ENCODE results near the gene SKA3.

Gene SKA3

GRCh38 chr13:21212138-21212775 is 35.9 kb upstream of the SKA3 start:
- POLR2A ChIA-PET = no interaction called here
- TF ChIP-seq ZNF555 (tag by site-specific recombination; conservative IDR thresholded peaks at IDR 0.05) (0 out of 2 replicates have a peak, but pooled peaks have one; percentile 10), TRIM28 (IDR thresholded peaks at IDR 0.05; ENCODE audit: borderline replicate concordance, low read length) (no peak), ZNF362 (tag by site-specific recombination; IDR thresholded peaks at IDR 0.05) (no peak), SETDB1 (IDR thresholded peaks at IDR 0.05; ENCODE audit: insufficient read length, low read length) (peak; percentile 49), FEZF1 (tag by site-specific recombination; IDR thresholded peaks at IDR 0.05) (no peak), ZNF585B (tag by site-specific recombination; IDR thresholded peaks at IDR 0.05) (peak; percentile 91), ZNF488 (tag by site-specific recombination; IDR thresholded peaks at IDR 0.05) (no peak)
- no peaks in the 10 kb centered on the region for H3K4me1 ChIP-seq (ENCODE audit: control insufficient read depth, insufficient read depth, low read length)
- no peaks in the 10 kb centered on the region for H3K36me3 ChIP-seq (ENCODE audit: control insufficient read depth in 2 of 2, insufficient read depth in 1 of 2, low read length in 2 of 2)
- H3K4me3 ChIP-seq (ENCODE audit: low read depth, low read length) = no peak overlapping the region
- CTCF ChIA-PET = interaction anchor here (1.0 kb wide), 1 partner anchor 85 kb away, joined by 3 read pairs; no protein-coding TSS in a partner anchor
- H3K9me3 ChIP-seq (ENCODE audit: control insufficient read depth, insufficient read depth, low read depth, low read length) = no peaks in the 10 kb centered on the region
- H3K27ac ChIP-seq (ENCODE audit: extremely low read depth, low read depth, low read length) = no peak overlapping the region

DNA sequence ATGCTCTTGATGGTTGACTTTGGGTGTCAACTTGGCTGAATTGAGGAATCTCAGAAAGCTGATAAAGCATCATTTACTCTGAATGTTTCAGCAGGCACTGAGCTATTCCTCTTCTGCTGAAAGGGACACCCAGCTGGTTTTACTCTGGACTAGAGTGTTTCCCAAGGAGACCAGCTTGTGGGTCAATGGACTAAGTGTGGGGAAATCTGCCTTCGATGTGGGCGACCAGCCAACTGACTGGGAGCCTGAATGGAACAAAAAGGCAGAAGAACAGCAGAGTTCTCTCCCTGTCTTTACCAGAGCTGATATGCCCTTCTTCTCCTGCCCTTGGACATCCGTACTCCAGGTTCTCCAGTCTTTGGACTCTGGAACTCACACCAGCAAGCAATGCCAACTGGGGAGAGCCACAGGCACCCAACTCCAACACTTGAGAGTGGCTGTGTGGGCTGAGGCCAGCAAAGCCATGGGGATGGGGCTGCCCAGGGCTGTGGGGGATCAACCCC is 32.4 kb upstream of the SKA3 start:
- H3K4me3 ChIP-seq (ENCODE audit: low read depth, low read length) = no peak overlapping the region
- POLR2A ChIA-PET = no interaction called here
- H3K9me3 ChIP-seq (ENCODE audit: control insufficient read depth, insufficient read depth, low read depth, low read length) = no peaks in the 10 kb centered on the region
- no peaks in the 10 kb centered on the region for H3K36me3 ChIP-seq (ENCODE audit: control insufficient read depth in 2 of 2, insufficient read depth in 1 of 2, low read length in 2 of 2)
- TF ChIP-seq ZNF404 (tag by site-specific recombination; IDR thresholded peaks at IDR 0.05) = no peak
- CTCF ChIA-PET = interaction anchor here (0.8 kb wide), 1 partner anchor 1155 kb away, joined by 3 read pairs; no protein-coding TSS in a partner anchor
- H3K4me1 ChIP-seq (ENCODE audit: control insufficient read depth, insufficient read depth, low read length) = no peaks in the 10 kb centered on the region
- no peak overlapping the region for H3K27ac ChIP-seq (ENCODE audit: extremely low read depth, low read depth, low read length)

- Histone ChIP-seq H3K9me3 (ENCODE audit: control insufficient read depth, insufficient read depth, low read depth, low read length) (no peaks in the 10 kb centered on the region), H3K4me1 (ENCODE audit: control insufficient read depth, insufficient read depth, low read length) (no peaks in the 10 kb centered on the region), H3K36me3 (ENCODE audit: control insufficient read depth in 2 of 2, insufficient read depth in 1 of 2, low read length in 2 of 2) (no peaks in the 10 kb centered on the region), H3K4me3 (ENCODE audit: low read depth, low read length) (no peak overlapping the region), H3K27ac (ENCODE audit: extremely low read depth, low read depth, low read length) (no peak overlapping the region)
- CTCF ChIA-PET = no interaction called here
- TF ChIP-seq ZNF513 (tag by site-specific recombination; IDR thresholded peaks at IDR 0.05) (no peak), ZNF792 (tag by site-specific recombination; IDR thresholded peaks at IDR 0.05) (no peak), ZNF362 (tag by site-specific recombination; IDR thresholded peaks at IDR 0.05) (no peak), ZNF639 (tag by site-specific recombination; IDR thresholded peaks at IDR 0.05) (no peak), GLI4 (tag by site-specific recombination; IDR thresholded peaks at IDR 0.05) (no peak), ZNF558 (tag by site-specific recombination; IDR thresholded peaks at IDR 0.05) (no peak), WT1 (tag by site-specific recombination; IDR thresholded peaks at IDR 0.05) (no peak), HOXC10 (CRISPR knock-in tag; IDR thresholded peaks at IDR 0.05) (no peak), OSR2 (tag by site-specific recombination; IDR thresholded peaks at IDR 0.05) (no peak), ZNF555 (tag by site-specific recombination; conservative IDR thresholded peaks at IDR 0.05) (no peak), ZNF571 (tag by site-specific recombination; IDR thresholded peaks at IDR 0.05) (no peak), EGR2 (tag by site-specific recombination; IDR thresholded peaks at IDR 0.05; ENCODE audit: low read depth) (no peak), ZBTB7A (tag by site-specific recombination; IDR thresholded peaks at IDR 0.05; ENCODE audit: low read depth) (no peak), ZNF776 (tag by site-specific recombination; IDR thresholded peaks at IDR 0.05; ENCODE audit: borderline replicate concordance) (no peak), ZNF266 (tag by site-specific recombination; IDR thresholded peaks at IDR 0.05; ENCODE audit: low read depth) (no peak), ZFP37 (tag by site-specific recombination; IDR thresholded peaks at IDR 0.05) (no peak), ZNF843 (tag by site-specific recombination; IDR thresholded peaks at IDR 0.05) (no peak), ZNF16 (tag by site-specific recombination; IDR thresholded peaks at IDR 0.05; ENCODE audit: low read depth) (no peak), ZNF423 (tag by site-specific recombination; IDR thresholded peaks at IDR 0.05) (no peak)
- POLR2A ChIA-PET = no interaction called here
These were observed 26.6 kb upstream of the SKA3 start for GRCh38 chr13:21202767-21203531.
